Kidney (tissue), 14 donors: ENCODE data around the gene ESF1. TPM values are rescaled to one million over a fixed set of nuclear protein-coding genes. Genes with fewer than 3 reads are reported as not detected.

Experiments
- DNase-seq, 5 donors: peaks; one replicate each; pipeline ENCODE4 v3.0.0-alpha.2; 2013 to 2020
- FAIRE-seq: peaks from 2 replicates; lab custom pipeline; 2012; peaks lifted over from hg19 to GRCh38; lab: Jason Lieb, UNC
- H3K27ac ChIP-seq, 2 donors: one replicate each; pipeline ENCODE4 v1.7.0; 2013; ENCODE audit warnings: low read depth in 2 of 2, low read length in 2 of 2, inconsistent platforms in 1 of 2
- H3K27me3 ChIP-seq: one replicate; pipeline ENCODE4 v1.7.1; 2013; ENCODE audit warnings: low read length, inconsistent platforms; ENCODE audit not compliant: control insufficient read depth, insufficient read depth
- H3K36me3 ChIP-seq, 3 donors: one replicate each; pipeline versions ENCODE4 v1.7.0 to v1.7.1; 2013; ENCODE audit warnings: low read length in 3 of 3, control low read depth in 1 of 3, inconsistent platforms in 1 of 3; ENCODE audit not compliant: insufficient read depth in 3 of 3, control insufficient read depth in 2 of 3
- H3K4me1 ChIP-seq, 3 donors: one replicate each; pipeline versions ENCODE4 v1.7.0 to v1.7.1; 2013; ENCODE audit warnings: low read length in 3 of 3, inconsistent platforms in 1 of 3, low read depth in 1 of 3; ENCODE audit not compliant: control insufficient read depth in 2 of 3, insufficient read depth in 2 of 3
- H3K4me3 ChIP-seq, 3 donors: one replicate each; pipeline versions ENCODE4 v1.7.0 to v1.8.1; 2013; ENCODE audit warnings: low read length in 3 of 3, control low read depth in 1 of 3, inconsistent platforms in 1 of 3
- H3K9ac ChIP-seq, 3 donors: one replicate each; pipeline versions ENCODE4 v1.7.0 to v1.7.1; 2013; ENCODE audit warnings: low read length in 3 of 3, control low read depth in 1 of 3, inconsistent platforms in 1 of 3
- H3K9me3 ChIP-seq, 3 donors: one replicate each; pipeline versions ENCODE4 v1.7.0 to v1.7.1; 2013; ENCODE audit warnings: low read length in 3 of 3, control low read depth in 1 of 3, inconsistent platforms in 1 of 3; ENCODE audit not compliant: control insufficient read depth in 2 of 3, insufficient read depth in 1 of 3
- CTCF ChIP-seq: IDR thresholded peaks from 3 replicates; pipeline ENCODE4 v1.5.1; 2012; ENCODE audit warnings: mild to moderate bottlenecking, moderate library complexity, borderline replicate concordance; ENCODE audit not compliant: insufficient read depth; ENCODE audit errors: extremely low read depth
- intact Hi-C: fragments of 100-400 bp; cut with DNase I; formaldehyde crosslinking; loops from one replicate; pipeline ENCODE4 v1.11.1; 2022
- polyA plus RNA-seq: library from polyadenylated mRNA; stranded (reverse); fragments of 350-450 nt; fragmentation: Illumina TruSeq; extraction: RNeasy Lipid Tissue Mini Kit (QIAGEN cat#74804); gene quantifications from one replicate; pipeline ENCODE4 v1.2.3, GENCODE V29; 2014; ENCODE audit warnings: low read depth, low replicate concordance; ENCODE audit not compliant: insufficient read depth
- total RNA-seq: library from RNA; stranded (reverse); fragmentation: NEBNext Ultra II Directional; extraction: Animal tissue kit (Norgen Biotek cat#: 25700); gene quantifications from one replicate; pipeline ENCODE4 v1.2.1, GENCODE V29; 2021
- donor health status: control.
- donor health status: control.
- donor health status: control.
- donor health status: control.
- donor health status: control.
- donor health status: DM: yes; HTN: yes; CAD: no.
- donor health status: Normal renal cell carcinoma (clear cell type).

Gene ESF1
- total and polyA plus RNA-seq, 2 donors from 2014 or later = 4.9 to 12.6 TPM

- peak; percentile 64 for TF ChIP-seq CTCF
- Histone ChIP-seq H3K9ac (no peak overlapping the region), H3K4me1 (peaks cover 0 to 1% (median 0%) of the 10 kb centered on the region in 3 donors), H3K27ac (no peak overlapping the region), H3K9me3 (no peaks in the 10 kb centered on the region), H3K4me3 (no peak overlapping the region), H3K36me3 (peaks cover 3 to 21% (median 17%) of the 10 kb centered on the region in 3 donors), H3K27me3 (no peaks in the 10 kb centered on the region)
- DNase-seq (peak in 4 of 5 donors; percentile 50 to 77 (median 62)), FAIRE-seq (peak; percentile 63)
- intact Hi-C loops = loop anchor here (10.0 kb wide), 1 partner anchor 235 kb away; no protein-coding TSS in a partner anchor
These were observed 35.3 kb upstream of the ESF1 start for GRCh38 chr20:13819885-13820645.

GRCh38 chr20:13817342-13817741, 32.6 kb upstream of the ESF1 start:
- Histone ChIP-seq H3K27me3 (no peaks in the 10 kb centered on the region), H3K4me1 (peaks cover 0 to 2% (median 0%) of the 10 kb centered on the region in 3 donors), H3K4me3 (no peak overlapping the region), H3K36me3 (peaks cover 6 to 28% (median 25%) of the 10 kb centered on the region in 3 donors), H3K9ac (no peak overlapping the region), H3K9me3 (no peaks in the 10 kb centered on the region), H3K27ac (no peak overlapping the region)
- FAIRE-seq (no peak), DNase-seq (no peak)
- no peak for TF ChIP-seq CTCF
- intact Hi-C loops = no loop called here

- no peak for TF ChIP-seq CTCF
- Histone ChIP-seq H3K4me3 (no peak overlapping the region), H3K27me3 (no peaks in the 10 kb centered on the region), H3K9me3 (no peaks in the 10 kb centered on the region), H3K9ac (no peak overlapping the region), H3K27ac (no peak overlapping the region), H3K4me1 (peaks cover 0 to 2% (median 0%) of the 10 kb centered on the region in 3 donors), H3K36me3 (peaks cover 9 to 34% (median 28%) of the 10 kb centered on the region in 3 donors)
- FAIRE-seq = no peak
- DNase-seq = no peak
- intact Hi-C loops = no loop called here
These were observed 32.0 kb upstream of the ESF1 start for GRCh38 chr20:13816757-13817156.
